Fibroblast of peridontal ligament (primary cell): Measurements from ENCODE around the gene NUDT2.

Source experiments
- DNase-seq: peaks from one replicate; pipeline ENCODE4 v3.0.0-alpha.2; 2010; ENCODE audit errors: extremely low read depth

The NUDT2 gene

GRCh38 chr9:34384368-34385165, 55.2 kb downstream of the NUDT2 start:
- peak; percentile 59 for DNase-seq

GRCh38 chr9:34385561-34386230, 56.3 kb downstream of the NUDT2 start:
- no peak for DNase-seq

- DNase-seq: no peak
These were observed 57.3 kb downstream of the NUDT2 start for GRCh38 chr9:34386656-34387055.

GRCh38 chr9:34387239-34387638, 57.9 kb downstream of the NUDT2 start:
- no peak for DNase-seq

GRCh38 chr9:34392511-34392910, 63.1 kb downstream of the NUDT2 start:
- DNase-seq: no peak
